Type B pancreatic cell (in vitro differentiated cells): ENCODE measurements around the gene SQOR. TPM values are rescaled to one million over a fixed set of nuclear protein-coding genes. Genes with fewer than 3 reads are reported as not detected.

Experiments
- DNase-seq: peaks from one replicate; pipeline ENCODE4 v3.0.0; 2021; ENCODE audit warnings: mixed read lengths; ENCODE audit not compliant: unreplicated experiment; ENCODE audit errors: extremely low spot score
- H3K27ac Mint-ChIP-seq: 2 replicates; pipeline ENCODE4 v1.8.0; 2021; ENCODE audit warnings: mild to moderate bottlenecking, mixed read lengths
- H3K27me3 Mint-ChIP-seq: 2 replicates; pipeline ENCODE4 v1.8.0; 2021; ENCODE audit warnings: mixed read lengths
- H3K36me3 Mint-ChIP-seq: 2 replicates; pipeline ENCODE4 v1.8.0; 2021; ENCODE audit warnings: mixed read lengths
- H3K4me1 Mint-ChIP-seq: one replicate; pipeline ENCODE4 v1.8.0; 2021; ENCODE audit warnings: mixed read lengths; ENCODE audit not compliant: unreplicated experiment
- H3K4me3 Mint-ChIP-seq: 2 replicates; pipeline ENCODE4 v1.8.0; 2021; ENCODE audit warnings: mild to moderate bottlenecking, mixed read lengths
- H3K9me3 Mint-ChIP-seq: 2 replicates; pipeline ENCODE4 v1.8.0; 2021; ENCODE audit warnings: mixed read lengths
- CTCF ChIP-seq: fragments of 200-600 bp; sonication (generic); conservative IDR thresholded peaks from 2 replicates; pipeline ENCODE4 v1.5.0; 2021; ENCODE audit warnings: antibody characterized with exemption, mild to moderate bottlenecking
- total RNA-seq: library from RNA; stranded (reverse); gene quantifications from 2 replicates; pipeline ENCODE4 v1.2.1, GENCODE V29; 2021; ENCODE audit warnings: low replicate concordance

SQOR gene
- total RNA-seq, 1 donor from 2014 or later: 6.7 TPM

- DNase-seq: no peak
- Mint-ChIP-seq H3K4me3 (no peak overlapping the region), H3K9me3 (no peaks in the 10 kb centered on the region), H3K27ac (no peak overlapping the region), H3K27me3 (no peaks in the 10 kb centered on the region), H3K36me3 (no peaks in the 10 kb centered on the region), H3K4me1 (no peaks in the 10 kb centered on the region)
- no peak for TF ChIP-seq CTCF
These were observed 49.7 kb downstream of the SQOR start for GRCh38 chr15:45684533-45684932.

DNA sequence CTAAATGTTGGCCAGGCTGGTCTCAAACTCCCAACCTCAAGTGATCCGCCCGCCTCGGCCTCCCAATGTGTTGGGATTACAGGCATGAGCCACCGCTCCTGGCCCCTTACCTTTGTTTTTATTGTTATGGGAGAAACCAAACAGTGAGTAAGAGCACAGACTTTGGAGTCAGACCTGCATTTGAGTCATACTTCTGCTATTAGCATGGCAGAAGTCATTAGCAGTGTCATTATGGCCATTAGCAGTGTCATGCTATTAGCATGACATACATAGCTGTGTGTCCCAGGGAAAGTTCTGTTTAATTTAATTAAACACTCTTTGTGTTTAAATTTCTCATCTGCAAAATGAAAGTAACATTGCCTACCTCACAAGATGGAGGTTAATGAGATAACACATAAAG, 54.8 kb downstream of the SQOR start:
- no peak overlapping the region for H3K27ac Mint-ChIP-seq
- no peaks in the 10 kb centered on the region for H3K27me3 Mint-ChIP-seq
- no peaks in the 10 kb centered on the region for H3K4me1 Mint-ChIP-seq

GRCh38 chr15:45690581-45691260, 55.9 kb downstream of the SQOR start:
- H3K9me3 Mint-ChIP-seq: no peaks in the 10 kb centered on the region
- TF ChIP-seq CTCF: no peak
- H3K4me1 Mint-ChIP-seq: no peaks in the 10 kb centered on the region
- no peak for DNase-seq
- no peak overlapping the region for H3K27ac Mint-ChIP-seq
- no peaks in the 10 kb centered on the region for H3K27me3 Mint-ChIP-seq
- H3K4me3 Mint-ChIP-seq: no peak overlapping the region
- no peaks in the 10 kb centered on the region for H3K36me3 Mint-ChIP-seq

More for the DNA sequence above, 54.8 kb downstream of the SQOR start:
- H3K9me3 Mint-ChIP-seq: no peaks in the 10 kb centered on the region
- H3K36me3 Mint-ChIP-seq: no peaks in the 10 kb centered on the region
- no peak for TF ChIP-seq CTCF
- DNase-seq: no peak
- H3K4me3 Mint-ChIP-seq: no peak overlapping the region

GRCh38 chr15:45701108-45701507, 66.3 kb downstream of the SQOR start:
- Mint-ChIP-seq H3K27me3 (peaks cover 8% of the 10 kb centered on the region), H3K4me1 (peaks cover 6% of the 10 kb centered on the region), H3K36me3 (no peaks in the 10 kb centered on the region), H3K9me3 (peaks cover 4% of the 10 kb centered on the region), H3K4me3 (no peak overlapping the region), H3K27ac (no peak overlapping the region)
- DNase-seq: no peak
- TF ChIP-seq CTCF: no peak

DNA sequence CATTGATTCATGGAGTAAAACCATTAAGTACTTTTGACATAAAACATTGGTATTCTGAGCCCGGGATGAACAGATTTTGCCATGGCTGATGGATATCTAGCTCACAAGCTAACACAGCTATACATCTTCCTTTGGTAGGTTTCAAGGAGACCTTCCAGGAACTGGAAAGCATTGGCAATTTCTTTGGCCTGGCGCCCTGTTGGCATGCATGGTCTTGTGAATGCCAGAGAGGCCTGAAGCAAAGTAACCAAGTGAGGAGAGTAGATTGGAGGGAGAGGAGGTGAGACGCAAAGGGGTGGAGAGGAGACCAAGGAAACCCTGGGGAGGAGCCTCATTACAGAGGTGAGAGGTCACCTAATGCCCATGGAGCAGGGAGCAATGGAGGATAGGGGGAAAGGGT, 67.2 kb downstream of the SQOR start:
- Mint-ChIP-seq H3K4me1 (peaks cover 7% of the 10 kb centered on the region), H3K27me3 (peaks cover 8% of the 10 kb centered on the region), H3K27ac (no peak overlapping the region), H3K36me3 (no peaks in the 10 kb centered on the region), H3K4me3 (no peak overlapping the region), H3K9me3 (peaks cover 4% of the 10 kb centered on the region)
- TF ChIP-seq CTCF: no peak
- no peak for DNase-seq
